Inflammatory macrophage treated with lipopolysaccharide for 4 hours (primary cell): ENCODE data around the gene ARFGEF2.
A peak's percentile ranks its signal among the peaks of the same experiment; 100 is the strongest.

Source experiments
- DNase-seq: peaks from one replicate; pipeline ENCODE4 v3.0.0-alpha.2; 2020

Gene ARFGEF2

GRCh38 chr20:48899881-48900280, 21.6 kb upstream of the ARFGEF2 start:
- DNase-seq = no peak

- DNase-seq = peak; percentile 48
Measured at GRCh38 chr20:48901326-48901725, 20.2 kb upstream of the ARFGEF2 start.

- no peak for DNase-seq
Measured at GRCh38 chr20:48903705-48904104, 17.8 kb upstream of the ARFGEF2 start.

GRCh38 chr20:48904566-48905296, 16.8 kb upstream of the ARFGEF2 start:
- DNase-seq = peak; percentile 76

- no peak for DNase-seq
Measured at GRCh38 chr20:48905297-48905647, 16.2 kb upstream of the ARFGEF2 start.

- DNase-seq = no peak
Measured at GRCh38 chr20:48906221-48906877, 15.2 kb upstream of the ARFGEF2 start.

- peak; percentile 49 for DNase-seq
Measured at GRCh38 chr20:48908656-48909319, 12.7 kb upstream of the ARFGEF2 start.

GRCh38 chr20:48909910-48910309, 11.6 kb upstream of the ARFGEF2 start:
- no peak for DNase-seq

GRCh38 chr20:48910347-48910781, 11.1 kb upstream of the ARFGEF2 start:
- DNase-seq = peak; percentile 55

GRCh38 chr20:48912065-48912464, 9.4 kb upstream of the ARFGEF2 start:
- DNase-seq = no peak

GRCh38 chr20:48916699-48917098, 4.8 kb upstream of the ARFGEF2 start:
- no peak for DNase-seq

GRCh38 chr20:48919336-48919881, 2.1 kb upstream of the ARFGEF2 start:
- no peak for DNase-seq

- peak; percentile 62 for DNase-seq
Measured at GRCh38 chr20:48919882-48920526, 1.5 kb upstream of the ARFGEF2 start.

- DNase-seq = no peak
Measured at GRCh38 chr20:48920527-48921167, 864 bp upstream of the ARFGEF2 start.

- no peak for DNase-seq
Measured at GRCh38 chr20:48921883-48922820, 641 bp downstream of the ARFGEF2 start.

- no peak for DNase-seq
Measured at GRCh38 chr20:48923149-48923718, 1.7 kb downstream of the ARFGEF2 start.

- no peak for DNase-seq
Measured at GRCh38 chr20:48924756-48925109, 3.2 kb downstream of the ARFGEF2 start.

- DNase-seq = no peak
Measured at GRCh38 chr20:48926267-48926666, 4.8 kb downstream of the ARFGEF2 start.

- DNase-seq = peak; percentile 66
Measured at GRCh38 chr20:48926821-48927220, 5.3 kb downstream of the ARFGEF2 start.

GRCh38 chr20:48928832-48929725, 7.6 kb downstream of the ARFGEF2 start:
- no peak for DNase-seq
